NCI-H82 (cell line): ENCODE measurements around the gene SPATS1.
"Not testable (repeated sequence)": the region's sequence is repeated elsewhere in the genome, so short reads cannot be mapped to it uniquely, and the experiment has no call there.

Experiments used
- DNase-seq: peaks from one replicate; lab custom pipeline; 2025; lab: John Stamatoyannopoulos, UW

The SPATS1 gene

GRCh38 chr6:44311767-44312166 lies 30.7 kb upstream of the SPATS1 start:
- no peak for DNase-seq

GRCh38 chr6:44312901-44313788 lies 29.3 kb upstream of the SPATS1 start, which contains the start of gene AARS2:
Gene AARS2 (minus strand): TSS chr6:44313347. CDS start chr6:44313323, 24 bp downstream.
- peak; percentile 95 for DNase-seq

GRCh38 chr6:44314657-44315056 lies 27.8 kb upstream of the SPATS1 start:
- DNase-seq, result not testable (repeated sequence)

GRCh38 chr6:44315516-44315915 lies 26.9 kb upstream of the SPATS1 start:
- DNase-seq, result no peak

GRCh38 chr6:44315951-44316350 lies 26.5 kb upstream of the SPATS1 start:
- no peak for DNase-seq

- no peak for DNase-seq
These were observed 26.0 kb upstream of the SPATS1 start for GRCh38 chr6:44316481-44316880.

GRCh38 chr6:44317136-44317631 lies 25.3 kb upstream of the SPATS1 start:
- peak; percentile 88 for DNase-seq

- DNase-seq, result no peak
These were observed 21.2 kb upstream of the SPATS1 start for GRCh38 chr6:44321210-44321609.

- peak; percentile 67 for DNase-seq
These were observed 15.4 kb upstream of the SPATS1 start for GRCh38 chr6:44327096-44327495.

- peak; percentile 49 for DNase-seq
These were observed 14.7 kb upstream of the SPATS1 start for GRCh38 chr6:44327760-44328159.

- DNase-seq, result peak; percentile 27
These were observed 14.2 kb upstream of the SPATS1 start for GRCh38 chr6:44328203-44328602.

- DNase-seq, result no peak
These were observed 12.6 kb upstream of the SPATS1 start for GRCh38 chr6:44329858-44330257.

- DNase-seq, result peak; percentile 95
These were observed 9.9 kb upstream of the SPATS1 start for GRCh38 chr6:44332585-44332984.

GRCh38 chr6:44333273-44333919 lies 9.1 kb upstream of the SPATS1 start:
- peak; percentile 67 for DNase-seq

GRCh38 chr6:44333942-44334341 lies 8.5 kb upstream of the SPATS1 start:
- no peak for DNase-seq

- no peak for DNase-seq
These were observed 6.8 kb upstream of the SPATS1 start for GRCh38 chr6:44335631-44336030.

GRCh38 chr6:44338228-44339122 lies 4.0 kb upstream of the SPATS1 start:
- peak; percentile 91 for DNase-seq

GRCh38 chr6:44339301-44339700 lies 3.1 kb upstream of the SPATS1 start:
- no peak for DNase-seq

- no peak for DNase-seq
These were observed 2.5 kb upstream of the SPATS1 start for GRCh38 chr6:44339763-44340625.

GRCh38 chr6:44341095-44341890 lies 1.2 kb upstream of the SPATS1 start:
- DNase-seq, result no peak
